Body of pancreas (tissue), 4 donors: ENCODE measurements around the gene DNMBP.

Experiments
- POLR2A ChIP-seq, 3 donors: fragments of 450-650 bp; IDR thresholded peaks; one replicate each; pipeline ENCODE4 v1.6.1; 2016; ENCODE audit warnings: antibody characterized with exemption in 3 of 3, mild to moderate bottlenecking in 2 of 3
- TF ChIP-seq, protein P1 (sequence below), 7 experiments: fragments of 450-650 bp in 4 of 7; fragments of 200-600 bp in 3 of 7; sonication (generic) in 3 of 7; IDR thresholded peaks; one replicate each; pipeline ENCODE4 v1.5.1; 2016 to 2019; ENCODE audit warnings: antibody characterized with exemption in 7 of 7

GRCh38 chr10:100038561-100039071 is 28.9 kb upstream of the DNMBP start:
- TF ChIP-seq POLR2A (IDR thresholded peaks at IDR 0.05): no peak
- TF ChIP-seq, protein P1, sequence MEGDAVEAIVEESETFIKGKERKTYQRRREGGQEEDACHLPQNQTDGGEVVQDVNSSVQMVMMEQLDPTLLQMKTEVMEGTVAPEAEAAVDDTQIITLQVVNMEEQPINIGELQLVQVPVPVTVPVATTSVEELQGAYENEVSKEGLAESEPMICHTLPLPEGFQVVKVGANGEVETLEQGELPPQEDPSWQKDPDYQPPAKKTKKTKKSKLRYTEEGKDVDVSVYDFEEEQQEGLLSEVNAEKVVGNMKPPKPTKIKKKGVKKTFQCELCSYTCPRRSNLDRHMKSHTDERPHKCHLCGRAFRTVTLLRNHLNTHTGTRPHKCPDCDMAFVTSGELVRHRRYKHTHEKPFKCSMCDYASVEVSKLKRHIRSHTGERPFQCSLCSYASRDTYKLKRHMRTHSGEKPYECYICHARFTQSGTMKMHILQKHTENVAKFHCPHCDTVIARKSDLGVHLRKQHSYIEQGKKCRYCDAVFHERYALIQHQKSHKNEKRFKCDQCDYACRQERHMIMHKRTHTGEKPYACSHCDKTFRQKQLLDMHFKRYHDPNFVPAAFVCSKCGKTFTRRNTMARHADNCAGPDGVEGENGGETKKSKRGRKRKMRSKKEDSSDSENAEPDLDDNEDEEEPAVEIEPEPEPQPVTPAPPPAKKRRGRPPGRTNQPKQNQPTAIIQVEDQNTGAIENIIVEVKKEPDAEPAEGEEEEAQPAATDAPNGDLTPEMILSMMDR (IDR thresholded peaks at IDR 0.05): no peak
